ENCODE results near the gene STRN4.

DNA sequence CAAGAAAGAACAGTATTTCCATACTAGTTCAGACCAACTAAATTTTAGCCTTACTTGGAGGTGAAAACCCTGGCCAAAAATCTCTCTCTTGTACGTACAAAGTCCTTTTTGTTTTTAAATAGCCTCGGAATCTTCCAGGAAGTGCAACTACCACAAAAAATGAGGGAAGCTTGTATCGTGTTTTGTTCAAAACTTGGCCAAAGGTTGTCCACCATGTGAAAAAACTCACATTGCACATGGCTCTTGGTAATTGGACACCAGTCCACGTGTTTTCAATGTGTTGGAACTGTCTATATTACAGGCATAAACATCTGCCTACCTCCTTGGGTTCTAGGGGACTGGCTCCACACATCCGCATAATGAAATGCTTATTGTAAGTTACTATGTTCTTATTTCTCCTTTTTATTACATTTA, 15.2 kb upstream of the STRN4 start:
- TF ChIP-seq, protein P1, sequence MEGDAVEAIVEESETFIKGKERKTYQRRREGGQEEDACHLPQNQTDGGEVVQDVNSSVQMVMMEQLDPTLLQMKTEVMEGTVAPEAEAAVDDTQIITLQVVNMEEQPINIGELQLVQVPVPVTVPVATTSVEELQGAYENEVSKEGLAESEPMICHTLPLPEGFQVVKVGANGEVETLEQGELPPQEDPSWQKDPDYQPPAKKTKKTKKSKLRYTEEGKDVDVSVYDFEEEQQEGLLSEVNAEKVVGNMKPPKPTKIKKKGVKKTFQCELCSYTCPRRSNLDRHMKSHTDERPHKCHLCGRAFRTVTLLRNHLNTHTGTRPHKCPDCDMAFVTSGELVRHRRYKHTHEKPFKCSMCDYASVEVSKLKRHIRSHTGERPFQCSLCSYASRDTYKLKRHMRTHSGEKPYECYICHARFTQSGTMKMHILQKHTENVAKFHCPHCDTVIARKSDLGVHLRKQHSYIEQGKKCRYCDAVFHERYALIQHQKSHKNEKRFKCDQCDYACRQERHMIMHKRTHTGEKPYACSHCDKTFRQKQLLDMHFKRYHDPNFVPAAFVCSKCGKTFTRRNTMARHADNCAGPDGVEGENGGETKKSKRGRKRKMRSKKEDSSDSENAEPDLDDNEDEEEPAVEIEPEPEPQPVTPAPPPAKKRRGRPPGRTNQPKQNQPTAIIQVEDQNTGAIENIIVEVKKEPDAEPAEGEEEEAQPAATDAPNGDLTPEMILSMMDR (conservative IDR thresholded peaks at IDR 0.05; ENCODE audit: low read depth, low read length), result no peak
- no peak for TF ChIP-seq EZH2 (IDR thresholded peaks at IDR 0.05; ENCODE audit: borderline replicate concordance, low read depth, low read length, poor library complexity, severe bottlenecking)

All from A673 (cell line).